DOHH2 (cell line): Measurements from ENCODE around the gene TTR.

Source experiments
- EZH2phosphoT487 ChIP-seq: fragments of 200-600 bp; sonication (generic); IDR thresholded peaks from 2 replicates; pipeline ENCODE4 v1.6.1; 2017; ENCODE audit warnings: borderline replicate concordance, mild to moderate bottlenecking, antibody characterized with exemption, low read length, moderate library complexity, mixed read lengths
- TF ChIP-seq, protein P1 (sequence below): fragments of 200-600 bp; sonication (generic); IDR thresholded peaks from one replicate; pipeline ENCODE4 v1.5.1; 2014; ENCODE audit warnings: antibody characterized with exemption, mild to moderate bottlenecking, low read depth, low read length; ENCODE audit not compliant: poor library complexity, severe bottlenecking

DNA sequence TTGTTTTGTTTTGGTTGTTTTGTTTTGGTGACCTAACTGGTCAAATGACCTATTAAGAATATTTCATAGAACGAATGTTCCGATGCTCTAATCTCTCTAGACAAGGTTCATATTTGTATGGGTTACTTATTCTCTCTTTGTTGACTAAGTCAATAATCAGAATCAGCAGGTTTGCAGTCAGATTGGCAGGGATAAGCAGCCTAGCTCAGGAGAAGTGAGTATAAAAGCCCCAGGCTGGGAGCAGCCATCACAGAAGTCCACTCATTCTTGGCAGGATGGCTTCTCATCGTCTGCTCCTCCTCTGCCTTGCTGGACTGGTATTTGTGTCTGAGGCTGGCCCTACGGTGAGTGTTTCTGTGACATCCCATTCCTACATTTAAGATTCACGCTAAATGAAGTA, at the start of gene TTR:
- TF ChIP-seq, protein P1, sequence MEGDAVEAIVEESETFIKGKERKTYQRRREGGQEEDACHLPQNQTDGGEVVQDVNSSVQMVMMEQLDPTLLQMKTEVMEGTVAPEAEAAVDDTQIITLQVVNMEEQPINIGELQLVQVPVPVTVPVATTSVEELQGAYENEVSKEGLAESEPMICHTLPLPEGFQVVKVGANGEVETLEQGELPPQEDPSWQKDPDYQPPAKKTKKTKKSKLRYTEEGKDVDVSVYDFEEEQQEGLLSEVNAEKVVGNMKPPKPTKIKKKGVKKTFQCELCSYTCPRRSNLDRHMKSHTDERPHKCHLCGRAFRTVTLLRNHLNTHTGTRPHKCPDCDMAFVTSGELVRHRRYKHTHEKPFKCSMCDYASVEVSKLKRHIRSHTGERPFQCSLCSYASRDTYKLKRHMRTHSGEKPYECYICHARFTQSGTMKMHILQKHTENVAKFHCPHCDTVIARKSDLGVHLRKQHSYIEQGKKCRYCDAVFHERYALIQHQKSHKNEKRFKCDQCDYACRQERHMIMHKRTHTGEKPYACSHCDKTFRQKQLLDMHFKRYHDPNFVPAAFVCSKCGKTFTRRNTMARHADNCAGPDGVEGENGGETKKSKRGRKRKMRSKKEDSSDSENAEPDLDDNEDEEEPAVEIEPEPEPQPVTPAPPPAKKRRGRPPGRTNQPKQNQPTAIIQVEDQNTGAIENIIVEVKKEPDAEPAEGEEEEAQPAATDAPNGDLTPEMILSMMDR: no peak
- TF ChIP-seq EZH2phosphoT487: no peak
